HG02840 (cell line): ENCODE measurements around the gene MRPL53.
"Not testable (repeated sequence)": the region's sequence is repeated elsewhere in the genome, so short reads cannot be mapped to it uniquely, and the experiment has no call there.

Source experiments
- ATAC-seq: cut with Tn5 transposase; IDR thresholded peaks from one replicate; pipeline ENCODE4 v1.9.1; 2021; ENCODE audit warnings: mild to moderate bottlenecking, moderate library complexity, moderate number of reproducible peaks; ENCODE audit not compliant: unreplicated experiment, low FRiP score

The MRPL53 gene

DNA sequence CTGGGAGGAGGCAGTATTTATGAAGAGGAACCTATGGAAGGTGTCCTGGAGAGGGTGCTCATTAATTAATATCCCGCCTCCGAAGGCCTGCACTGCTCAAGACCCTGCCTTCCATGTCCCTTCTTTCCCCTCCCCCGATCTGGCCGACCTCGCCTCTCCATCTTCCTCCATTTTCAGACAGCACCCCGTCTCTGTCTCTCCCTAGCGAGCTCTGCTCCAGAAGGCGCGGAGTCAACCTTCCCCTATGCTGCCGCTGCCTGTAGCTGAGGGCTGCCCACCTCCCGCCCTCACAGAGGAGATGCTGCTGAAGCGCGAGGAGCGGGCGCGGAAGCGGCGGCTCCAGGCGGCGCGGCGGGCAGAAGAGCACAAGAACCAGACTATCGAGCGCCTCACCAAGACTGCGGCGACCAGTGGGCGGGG lies 15.3 kb downstream of the MRPL53 start:
- ATAC-seq, result peak; percentile 0

DNA sequence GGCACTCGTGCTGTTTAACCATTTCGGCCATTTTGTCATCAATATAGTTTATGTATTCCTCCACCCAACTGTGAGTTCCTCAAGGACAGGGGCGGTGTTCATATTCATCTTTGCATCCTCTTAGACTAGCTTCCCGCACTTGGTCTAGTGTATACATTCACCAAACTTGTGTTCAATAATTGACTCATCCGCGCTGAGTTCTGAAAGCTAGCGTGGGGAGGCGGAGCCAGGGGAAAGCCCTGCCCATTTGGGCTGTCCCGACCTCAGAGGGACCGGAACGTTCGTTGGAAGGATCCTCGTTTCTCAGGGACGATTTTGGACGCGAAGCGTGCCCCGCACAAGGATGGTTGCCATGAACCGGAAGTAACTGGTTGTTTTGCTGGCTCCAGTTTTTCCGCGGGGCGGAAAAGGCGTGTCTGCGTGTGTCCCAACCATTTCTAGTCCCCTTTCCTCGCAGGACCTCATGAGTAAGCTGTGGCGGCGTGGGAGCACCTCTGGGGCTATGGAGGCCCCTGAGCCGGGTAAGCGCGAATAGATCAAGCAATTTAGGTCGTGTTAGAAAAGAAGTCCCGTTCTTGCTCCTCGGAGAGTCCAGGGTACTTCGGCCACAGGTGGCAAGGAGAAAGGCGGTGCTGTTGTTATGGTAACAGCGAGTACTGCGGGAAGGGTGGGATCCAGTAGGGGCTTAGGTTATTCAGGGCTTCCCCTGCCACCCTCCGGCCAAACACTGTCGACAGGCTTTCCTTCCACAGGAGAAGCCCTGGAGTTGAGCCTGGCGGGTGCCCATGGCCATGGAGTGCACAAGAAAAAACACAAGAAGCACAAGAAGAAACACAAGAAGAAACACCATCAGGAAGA lies 17.6 kb downstream of the MRPL53 start, which contains the start of gene INO80B:
Gene INO80B, plus strand, starts transcription at position 434 of the 858 bp plus-strand sequence. Its CDS starts 30 bp downstream, at position 464.
- ATAC-seq, result peak; percentile 47

DNA sequence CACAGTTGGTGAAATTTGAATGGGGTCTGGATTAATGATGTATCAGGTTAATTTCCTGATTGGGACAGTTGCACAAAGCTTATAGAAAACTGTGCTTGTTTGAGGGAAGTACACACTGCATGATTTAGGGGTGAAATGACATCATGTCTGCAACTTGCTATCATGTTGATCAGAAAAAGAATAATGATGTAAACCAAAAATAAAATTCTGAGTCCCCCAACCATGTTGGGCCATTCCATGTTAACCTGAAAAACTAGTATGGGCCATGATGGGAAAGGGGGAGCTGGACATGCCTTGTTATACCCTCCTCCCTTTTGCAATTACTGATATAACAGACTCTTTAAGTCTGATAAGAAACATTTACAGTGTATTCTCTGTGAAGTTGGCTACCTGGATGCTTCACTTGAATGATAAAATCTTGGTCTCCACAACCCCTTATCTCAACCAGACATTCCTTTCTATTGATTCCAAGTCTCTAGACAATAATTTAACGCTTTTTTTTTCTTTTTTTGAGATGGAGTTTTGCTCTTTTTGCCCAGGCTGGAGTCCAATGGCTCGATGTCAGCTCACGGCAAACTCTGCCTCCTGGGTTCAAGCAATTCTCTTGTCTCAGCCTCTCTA lies 21.8 kb downstream of the MRPL53 start:
- no peak for ATAC-seq

DNA sequence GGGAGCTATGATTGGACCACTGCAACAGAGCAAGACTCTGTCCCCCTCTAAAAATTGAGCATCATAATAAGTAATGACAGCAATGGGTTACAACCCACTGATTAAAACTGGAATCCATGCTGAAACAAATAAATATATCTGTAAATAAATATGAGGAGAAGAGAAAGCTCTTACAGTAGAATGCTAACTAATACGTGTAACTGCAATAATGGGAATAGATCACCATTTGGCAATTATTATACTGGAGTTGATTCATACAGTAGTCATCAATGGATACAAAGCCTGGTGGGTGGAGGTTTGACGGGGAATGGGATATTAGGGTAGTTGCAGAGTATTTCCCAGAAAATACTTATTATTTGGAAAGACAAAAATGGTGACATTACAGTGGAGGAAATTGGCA lies 23.7 kb downstream of the MRPL53 start:
- no peak for ATAC-seq

DNA sequence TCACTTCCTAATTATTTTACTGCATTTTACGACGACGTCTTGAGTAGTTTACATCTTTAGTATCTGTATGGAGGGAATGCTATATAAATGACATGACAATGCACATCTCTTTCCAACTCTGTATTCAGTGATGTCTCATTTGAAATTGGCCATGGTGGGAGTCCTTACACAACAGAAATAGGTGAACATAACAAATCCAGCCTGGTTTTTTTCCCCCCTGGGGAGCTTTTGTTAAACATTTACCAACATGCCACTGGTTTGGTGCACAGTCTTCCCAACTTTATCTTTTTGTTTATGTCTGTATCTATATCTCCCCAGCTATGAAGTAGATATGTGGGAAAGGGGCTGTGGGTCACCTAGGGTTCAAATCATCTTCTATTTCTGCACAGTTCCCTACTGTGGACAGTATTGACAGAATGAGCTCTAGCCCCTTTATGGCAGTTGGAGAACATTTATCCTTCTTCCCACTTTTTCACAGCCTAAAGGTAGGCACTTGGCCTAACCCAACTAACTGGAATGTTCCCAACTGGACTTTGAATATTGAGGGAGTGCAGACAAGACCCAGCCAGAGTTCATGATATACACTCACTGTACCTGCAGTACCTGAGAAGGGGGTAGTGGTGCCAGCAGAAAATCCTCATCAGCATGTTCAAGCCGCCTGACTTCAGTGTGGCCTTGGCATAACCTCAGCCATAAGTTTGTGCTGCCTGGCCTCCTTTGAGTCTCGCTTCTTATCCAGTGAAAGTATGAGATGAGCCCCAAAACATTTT lies 25.1 kb downstream of the MRPL53 start:
- no peak for ATAC-seq

DNA sequence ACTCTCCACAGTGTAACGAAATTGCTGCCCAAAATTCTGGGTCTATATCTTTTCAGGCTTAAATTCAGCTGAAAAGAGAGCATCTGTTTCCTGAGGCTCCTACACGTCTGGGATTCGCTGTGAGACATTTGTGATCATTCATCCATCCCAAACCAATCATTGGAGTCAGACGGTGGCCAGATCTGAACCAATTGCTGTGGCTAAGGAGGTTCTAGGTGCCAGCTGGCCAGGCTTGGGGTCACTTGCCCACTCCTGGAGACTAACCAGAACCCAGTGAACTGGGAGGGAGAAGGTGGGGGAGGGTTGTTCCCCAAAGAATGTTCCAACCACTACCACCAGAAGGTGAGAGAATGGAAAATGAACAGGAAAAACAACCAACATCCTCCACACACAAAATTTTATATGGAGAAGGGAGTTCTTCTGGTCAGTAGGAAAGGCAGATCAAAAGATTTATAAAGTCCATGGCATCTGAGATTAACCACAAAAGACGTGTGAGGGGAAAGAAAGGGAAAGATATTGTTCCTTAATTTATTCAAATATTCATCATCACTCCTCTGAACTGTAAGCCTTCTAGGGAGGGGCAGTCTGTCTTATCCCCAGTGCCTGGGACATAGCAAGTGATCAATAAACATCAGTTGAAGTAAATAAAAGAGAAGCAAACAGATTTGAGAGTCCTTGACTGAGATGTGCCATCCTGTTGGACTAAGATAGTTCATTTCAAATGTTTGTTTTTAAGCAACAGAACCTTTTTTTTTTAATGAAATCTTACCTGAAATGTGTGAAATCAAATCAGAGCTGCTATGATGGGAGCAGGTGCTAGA lies 27.8 kb downstream of the MRPL53 start:
- ATAC-seq, result no peak

DNA sequence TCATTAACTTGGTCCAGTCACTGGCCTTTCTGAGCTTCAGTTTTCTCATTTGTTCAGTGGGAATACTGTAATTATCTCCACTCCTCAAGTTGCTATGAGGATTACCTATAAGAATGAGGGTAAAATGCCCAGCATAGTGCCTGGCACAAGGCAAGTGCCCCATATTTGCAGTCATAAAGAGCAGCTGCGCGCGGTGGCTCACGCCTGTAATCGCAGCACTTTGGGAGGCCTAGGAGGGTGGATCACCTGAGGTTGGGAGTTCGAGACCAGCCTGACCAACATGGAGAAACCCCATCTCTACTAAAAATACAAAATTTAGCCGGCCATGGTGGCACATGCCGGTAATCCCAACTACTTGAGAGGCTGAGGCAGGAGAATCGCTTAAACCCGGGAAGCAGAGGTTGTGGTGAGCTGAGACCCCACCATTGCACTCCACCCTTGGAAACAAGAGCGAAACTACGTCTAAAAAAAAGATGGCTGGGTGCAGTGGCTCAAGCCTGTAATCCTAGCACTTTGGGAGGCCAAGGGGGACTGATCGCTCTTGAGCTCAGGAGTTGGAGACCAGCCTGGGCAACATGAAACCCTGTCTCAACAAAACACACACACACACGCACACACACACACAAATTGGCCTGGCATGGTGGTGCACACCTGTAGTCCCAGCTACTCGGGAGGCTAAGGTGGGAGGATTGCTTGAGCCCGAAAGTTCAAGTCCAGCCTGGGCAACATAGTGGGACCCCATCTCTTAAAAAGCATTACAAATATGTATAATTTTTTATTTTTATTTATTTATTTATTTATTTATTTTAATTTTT lies 29.8 kb downstream of the MRPL53 start:
- not testable (repeated sequence) for ATAC-seq

DNA sequence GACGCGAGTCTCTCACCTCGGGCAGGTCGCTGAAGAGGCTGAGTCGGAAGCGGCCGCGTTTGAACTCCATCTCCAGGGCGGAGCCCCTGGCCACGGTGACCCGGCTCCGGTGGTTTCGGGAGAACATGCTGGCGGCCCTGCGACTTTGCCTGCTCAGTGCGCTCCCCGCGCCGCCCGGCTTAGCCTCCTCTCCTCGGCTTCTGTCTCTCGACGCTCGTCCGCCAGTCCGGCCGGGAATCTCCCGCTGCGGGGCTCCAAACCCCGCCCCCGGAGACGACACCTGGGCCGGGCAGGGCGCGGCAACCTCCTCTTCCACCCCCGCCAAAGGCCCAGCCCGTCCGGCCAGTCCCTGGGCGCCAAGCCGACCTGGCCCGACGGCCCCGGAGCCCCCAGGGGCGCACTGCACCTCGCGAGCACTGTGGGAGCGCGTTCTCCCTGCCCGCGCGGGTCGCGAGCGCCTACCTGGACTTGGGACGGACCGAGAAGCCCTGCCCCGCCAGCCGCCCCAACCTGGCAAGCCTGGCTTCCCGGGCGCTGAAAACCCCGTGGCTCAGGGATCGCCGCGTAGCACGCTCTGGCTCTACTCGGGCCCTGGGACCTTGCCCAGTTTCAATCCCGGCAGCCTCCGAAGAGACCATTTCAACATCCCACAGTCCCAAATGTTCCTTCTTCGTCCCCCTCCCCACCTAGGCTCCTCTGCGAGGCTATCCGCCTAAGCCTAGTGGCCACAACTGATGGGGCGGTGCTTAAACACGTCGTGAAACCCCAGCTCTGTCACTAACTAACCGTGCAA lies 30.6 kb downstream of the MRPL53 start, which contains the start of gene RTKN:
Gene RTKN, minus strand, starts transcription at position 248 of the 793 bp plus-strand sequence. Its CDS starts 121 bp downstream, at position 127.
- ATAC-seq, result no peak

DNA sequence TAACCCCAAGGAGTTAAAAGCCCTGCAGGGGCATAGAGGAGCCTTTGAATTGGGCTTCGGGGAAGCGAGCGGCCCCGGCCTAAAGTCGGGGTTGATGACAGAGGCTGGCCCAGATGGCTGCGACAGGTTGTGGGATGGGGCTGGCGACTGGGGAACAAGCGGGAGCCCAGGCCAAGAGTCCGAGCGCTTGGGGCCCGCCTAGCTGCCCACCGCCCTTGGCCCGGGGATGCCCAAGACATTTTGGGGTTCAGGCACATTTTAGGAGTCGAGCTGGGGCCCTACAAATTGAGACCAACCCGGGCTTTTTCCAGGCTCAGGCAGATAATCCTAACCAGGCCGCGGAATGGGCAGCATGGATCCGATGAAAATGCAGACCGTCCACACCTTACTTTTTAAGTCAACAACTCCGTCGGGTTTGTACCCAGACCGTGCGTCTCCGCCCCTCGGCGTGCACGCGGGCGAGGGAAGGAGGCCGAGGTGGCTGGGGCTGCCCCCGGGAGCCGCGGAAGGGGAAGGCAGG lies 31.2 kb downstream of the MRPL53 start:
- no peak for ATAC-seq

DNA sequence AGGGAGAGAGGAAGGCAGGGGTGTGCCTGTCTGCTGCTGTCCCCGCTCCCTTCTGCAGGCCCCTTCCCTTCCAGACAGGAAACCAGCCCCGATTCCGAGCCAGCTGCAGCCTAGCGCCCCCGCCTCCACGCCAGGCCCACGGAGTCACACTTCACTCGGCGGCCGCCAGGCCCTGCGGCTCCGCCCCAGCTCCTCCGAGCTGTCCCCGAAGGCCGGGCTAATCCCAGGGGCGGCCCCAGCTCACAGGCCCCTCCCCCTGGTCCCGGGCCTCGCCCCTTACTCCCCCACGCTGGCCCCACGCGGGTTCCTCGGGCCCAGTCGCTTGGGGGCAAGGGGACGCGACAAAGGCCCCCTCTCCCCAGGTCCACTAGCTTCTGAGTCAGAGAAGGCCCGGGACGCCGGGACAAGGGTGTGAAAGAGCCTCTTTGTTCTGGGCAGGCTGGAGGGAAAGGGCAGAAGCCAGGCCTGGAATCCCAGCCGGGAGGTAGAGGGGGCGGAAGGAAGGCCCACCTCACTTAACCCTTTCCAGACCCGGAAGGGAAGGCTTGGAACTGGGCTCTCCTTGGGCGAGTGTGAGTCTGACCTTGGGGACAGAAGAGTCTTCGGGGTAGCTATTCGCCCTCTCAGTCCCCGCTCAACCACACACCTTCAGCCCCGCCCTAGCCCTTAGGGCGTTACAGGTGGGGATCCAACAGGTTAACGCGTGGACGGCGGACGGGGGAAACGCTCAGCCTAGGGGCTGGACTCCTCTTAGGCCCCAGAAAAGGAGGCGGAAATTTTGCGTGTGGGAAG lies 31.9 kb downstream of the MRPL53 start:
- ATAC-seq, result peak; percentile 52

DNA sequence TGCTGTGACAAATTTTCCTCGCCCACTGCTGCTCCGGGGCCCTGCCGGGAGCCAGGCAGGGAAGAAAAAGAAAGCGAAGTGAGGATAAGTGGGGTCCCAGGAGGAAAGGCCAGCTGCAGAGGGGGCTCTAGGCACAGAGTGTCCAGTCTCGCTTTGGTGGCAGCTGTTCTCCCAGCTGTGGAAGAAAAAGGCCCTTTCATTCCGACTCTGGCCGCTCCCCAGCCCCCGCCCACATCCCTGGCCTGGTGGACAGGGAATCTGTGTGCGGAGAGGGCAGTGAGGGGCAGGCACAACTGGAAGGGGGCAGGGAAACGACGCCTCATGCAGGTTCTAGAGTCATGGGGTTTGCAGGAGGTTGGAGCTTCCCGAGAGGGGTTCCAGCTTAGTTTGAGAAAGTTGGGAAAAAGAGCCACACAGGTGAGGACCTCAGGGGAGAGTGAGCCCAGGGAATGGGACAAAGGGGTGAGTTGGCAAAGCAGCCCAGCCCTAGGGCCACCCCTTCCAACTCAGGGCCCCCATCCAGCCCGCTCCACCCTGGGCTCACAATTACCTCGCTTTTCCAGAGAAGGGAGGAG lies 32.6 kb downstream of the MRPL53 start:
- no peak for ATAC-seq

DNA sequence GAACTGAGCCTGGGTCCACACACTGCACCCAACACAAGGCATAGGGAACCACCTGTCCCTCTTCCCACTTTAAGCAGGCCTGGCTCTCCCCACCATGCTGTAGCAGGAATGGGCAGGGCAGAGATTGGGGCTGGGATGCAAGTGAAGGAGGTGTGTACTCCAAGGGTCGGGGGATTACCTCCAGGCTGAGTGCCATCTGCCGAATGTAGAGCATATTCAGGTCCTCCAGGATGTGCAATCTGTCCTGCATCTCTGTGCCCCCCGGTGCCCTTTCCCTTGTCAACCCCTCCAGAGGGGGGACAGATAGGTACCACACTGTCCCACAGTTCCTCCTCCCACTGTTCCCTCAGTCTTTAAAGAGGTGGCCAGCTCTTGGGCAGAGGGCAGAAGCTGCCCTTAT lies 33.1 kb downstream of the MRPL53 start:
- ATAC-seq, result no peak

DNA sequence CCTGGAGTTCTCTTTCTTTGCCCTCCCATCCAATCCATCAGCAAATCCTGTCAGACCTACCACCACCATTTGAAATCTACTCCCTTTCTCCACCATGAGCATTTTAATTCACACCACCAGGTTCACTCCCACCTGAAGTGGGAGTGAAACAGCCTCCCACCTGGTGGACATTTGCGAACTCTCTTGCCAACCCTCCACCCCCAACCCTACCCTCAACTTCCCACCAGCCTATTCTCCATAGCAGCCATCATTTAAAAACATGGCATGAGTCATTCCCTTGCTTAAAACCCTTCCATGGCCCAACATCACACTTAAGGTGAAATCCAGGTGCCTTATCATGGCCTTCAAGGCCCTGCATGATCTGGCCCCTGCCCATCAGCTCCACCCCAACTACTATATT lies 34.2 kb downstream of the MRPL53 start:
- ATAC-seq, result no peak

DNA sequence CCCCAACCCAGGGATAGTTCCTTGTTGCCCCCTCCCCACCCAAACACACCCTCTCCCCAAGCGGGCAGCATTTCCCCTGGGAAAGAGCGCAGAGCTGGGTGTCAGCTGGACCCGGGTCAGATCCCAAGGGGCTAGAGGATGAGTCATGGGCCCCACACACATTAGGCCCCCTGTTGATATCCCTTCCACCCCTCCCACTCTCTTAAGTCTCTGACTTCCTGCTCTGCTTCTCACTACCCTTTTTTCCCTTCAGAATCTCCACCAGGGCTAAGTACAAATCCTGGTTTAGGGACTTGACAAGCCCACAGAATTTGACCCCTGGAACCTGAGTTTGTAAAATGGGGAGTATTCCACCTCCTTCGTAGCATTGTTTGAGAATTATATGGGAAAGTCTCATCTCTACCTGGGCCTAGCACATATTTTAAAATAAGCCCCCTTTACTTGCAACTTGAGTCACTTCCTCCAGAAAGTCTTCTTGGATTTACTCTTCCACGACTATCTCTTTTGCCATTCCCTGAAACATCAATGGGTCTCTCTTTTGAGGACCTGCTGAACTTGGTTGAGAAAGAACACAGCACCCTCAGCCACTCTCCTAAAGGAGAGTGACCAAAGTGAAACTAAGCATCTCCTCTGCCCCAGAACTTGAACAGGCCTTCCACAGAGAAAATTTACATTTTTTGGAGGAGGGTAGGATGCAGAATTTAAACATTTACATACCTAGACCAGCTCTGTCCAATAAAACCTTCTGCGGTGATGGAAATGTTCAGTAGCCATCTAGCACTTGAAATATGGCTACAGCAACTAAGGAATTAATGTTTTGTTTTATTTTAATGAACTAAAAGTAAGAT lies 35.4 kb downstream of the MRPL53 start:
- no peak for ATAC-seq

DNA sequence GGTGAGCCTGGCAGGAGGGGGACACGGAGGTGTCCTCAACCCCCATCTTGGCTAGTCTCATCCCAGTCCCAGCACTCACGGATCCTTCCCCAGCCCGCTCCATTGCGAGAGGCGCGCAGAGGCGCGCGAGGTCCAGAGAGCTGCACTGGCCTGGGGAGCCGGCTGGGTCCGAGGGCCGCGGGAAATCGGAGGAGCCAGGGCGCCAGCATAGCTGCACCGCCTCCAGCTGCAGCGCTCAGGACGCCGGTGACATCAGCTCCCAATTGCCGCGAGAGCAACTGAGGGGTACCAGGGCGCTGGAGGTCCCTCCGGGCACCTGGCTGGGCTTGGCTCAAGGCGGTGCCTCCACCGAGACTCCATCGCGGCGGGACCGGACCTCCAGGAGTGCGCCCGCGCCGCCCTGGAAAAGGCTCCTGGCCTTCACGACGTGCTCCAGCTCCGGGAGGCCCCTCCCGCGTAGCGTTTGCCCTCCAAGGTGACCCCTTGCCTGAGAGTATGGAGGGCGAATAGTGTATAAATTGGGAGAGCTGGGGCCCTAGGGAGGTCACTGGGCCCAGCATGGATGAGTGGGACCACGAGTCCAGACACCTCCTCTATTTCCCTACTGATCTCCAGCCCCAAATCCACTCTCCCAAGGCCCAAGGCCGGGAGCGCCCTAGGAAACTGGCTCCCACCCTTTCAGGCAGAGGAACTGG lies 36.2 kb downstream of the MRPL53 start:
- ATAC-seq, result no peak

DNA sequence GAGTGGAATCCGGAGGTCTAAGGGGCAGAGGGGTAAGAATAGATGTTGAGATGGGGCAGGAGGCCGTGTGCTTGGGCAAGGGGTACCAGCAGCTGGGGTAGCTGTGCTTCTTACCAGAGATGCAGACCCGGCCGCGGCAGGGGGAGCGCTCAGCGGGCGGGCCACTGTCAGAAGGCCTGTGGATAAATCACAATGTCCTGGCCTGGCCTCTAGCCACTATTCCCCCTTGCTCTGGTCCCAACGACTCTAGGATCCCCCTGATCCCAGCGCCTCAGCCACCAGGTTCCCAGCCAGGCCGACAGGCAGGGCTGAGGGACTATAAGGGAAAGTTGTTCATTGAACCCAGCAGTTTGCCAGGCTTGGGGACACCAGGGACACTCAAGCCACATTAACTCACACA lies 42.0 kb downstream of the MRPL53 start:
- ATAC-seq, result no peak
